H1 (cell line): ENCODE measurements around the gene SLC44A1. TPM values are rescaled to one million over a fixed set of nuclear protein-coding genes. Genes with fewer than 3 reads are reported as not detected.

Experiments
- CTCF ChIA-PET: fragments of 300-600 bp; sonication (Branson Sonifier 250); formaldehyde crosslinking; loops from one replicate; lab custom pipeline; 2021; ENCODE audit not compliant: partially characterized antibody; lab: Charles Lee
- POLR2A ChIA-PET: fragments of 300-600 bp; sonication (Branson Sonifier 250); formaldehyde crosslinking; loops from one replicate; lab custom pipeline; 2021; ENCODE audit warnings: inconsistent platforms; ENCODE audit not compliant: partially characterized antibody; lab: Charles Lee
- DNase-seq, 2 experiments: peaks; one replicate each; pipeline versions ENCODE4 v3.0.0 to v3.0.0-alpha.2; 2010 to 2022; ENCODE audit warnings: low spot score in 2 of 2, low read depth in 1 of 2, mixed read lengths in 1 of 2
- FAIRE-seq: peaks from 2 replicates; lab custom pipeline; 2011; peaks lifted over from hg19 to GRCh38; lab: Jason Lieb, UNC
- H2AFZ ChIP-seq: 2 replicates; pipeline ENCODE4 v1.8.1; 2012; ENCODE audit warnings: low read length, inconsistent platforms
- H2AK5ac ChIP-seq: 2 replicates; pipeline ENCODE4 v1.6.1; 2013; ENCODE audit warnings: low read depth, low read length
- H2BK120ac ChIP-seq: replicated peaks from 2 replicates; pipeline ENCODE3; 2013; ENCODE audit warnings: low read depth, low read length, inconsistent platforms
- H2BK12ac ChIP-seq: 2 replicates; pipeline ENCODE4 v1.6.1; 2013; ENCODE audit warnings: low read depth, low read length
- H2BK15ac ChIP-seq: 2 replicates; pipeline ENCODE4 v1.6.1; 2013; ENCODE audit warnings: low read length
- H2BK20ac ChIP-seq: 2 replicates; pipeline ENCODE4 v1.6.1; 2013; ENCODE audit warnings: low read length
- H2BK5ac ChIP-seq: 2 replicates; pipeline ENCODE4 v1.6.1; 2013; ENCODE audit warnings: low read depth, low read length
- H3K14ac ChIP-seq: 2 replicates; pipeline ENCODE4 v1.6.1; 2013; ENCODE audit warnings: inconsistent platforms; ENCODE audit not compliant: insufficient read length
- H3K18ac ChIP-seq: 2 replicates; pipeline ENCODE4 v1.6.1; 2013; ENCODE audit warnings: low read length; ENCODE audit errors: extremely low read depth
- H3K23ac ChIP-seq: 2 replicates; pipeline ENCODE4 v1.6.1; 2013; ENCODE audit warnings: inconsistent platforms; ENCODE audit not compliant: insufficient read length
- H3K23me2 ChIP-seq: 2 replicates; pipeline ENCODE4 v1.6.1; 2013; ENCODE audit warnings: low read depth, low read length
- H3K27ac ChIP-seq: 2 replicates; pipeline ENCODE4 v1.6.1; 2011; ENCODE audit warnings: low read depth, low read length, inconsistent platforms
- H3K27me3 ChIP-seq, 4 experiments: replicated peaks in 1 of 4; 1 replicate in 1 of 4; 2 replicates in 3 of 4; pipeline versions ENCODE4 v1.6.1 to v1.8.1; 2011 to 2013; ENCODE audit warnings: low read length in 3 of 4, mild to moderate bottlenecking in 3 of 4, inconsistent platforms in 2 of 4, mixed read lengths in 2 of 4, moderate library complexity in 1 of 4; ENCODE audit not compliant: control insufficient read depth in 3 of 4, insufficient read depth in 3 of 4; ENCODE audit errors: extremely low read depth in 1 of 4
- H3K36me3 ChIP-seq, 4 experiments: 2 replicates each; pipeline versions ENCODE4 v1.6.1 to v1.8.1; 2011 to 2013; ENCODE audit warnings: mild to moderate bottlenecking in 4 of 4, low read length in 3 of 4, moderate library complexity in 2 of 4, control low read depth in 1 of 4, inconsistent platforms in 1 of 4; ENCODE audit not compliant: insufficient read depth in 4 of 4, control insufficient read depth in 2 of 4
- H3K4ac ChIP-seq: replicated peaks from 2 replicates; pipeline ENCODE3; 2013; ENCODE audit warnings: low read length, low read depth, mixed read lengths, inconsistent platforms; ENCODE audit not compliant: insufficient read length
- H3K4me1 ChIP-seq, 4 experiments: replicated peaks in 1 of 4; 1 replicate in 1 of 4; 2 replicates in 3 of 4; pipeline versions ENCODE4 v1.6.1 to v1.8.1; 2011 to 2013; ENCODE audit warnings: low read length in 3 of 4, inconsistent platforms in 2 of 4, mixed read lengths in 1 of 4; ENCODE audit not compliant: insufficient read depth in 4 of 4, control insufficient read depth in 3 of 4
- H3K4me2 ChIP-seq, 2 experiments: 2 replicates each; pipeline versions ENCODE4 v1.6.1 to v1.8.1; 2011 to 2013; ENCODE audit warnings: low read depth in 2 of 2, low read length in 2 of 2, control low read depth in 1 of 2, inconsistent platforms in 1 of 2, mild to moderate bottlenecking in 1 of 2; ENCODE audit not compliant: insufficient read depth in 1 of 2
- H3K4me3 ChIP-seq, 4 experiments: fragments of 200-600, 300-600 bp in 1 of 4; sonication (generic), shearing (Covaris generic), sonication (Bioruptor Twin) in 1 of 4; 2 replicates each; pipeline versions ENCODE4 v1.5.1 to v1.8.1; 2011 to 2016; ENCODE audit warnings: low read length in 4 of 4, low read depth in 3 of 4, control low read depth in 2 of 4, inconsistent platforms in 2 of 4, mild to moderate bottlenecking in 2 of 4, mixed read lengths in 1 of 4, moderate library complexity in 1 of 4; ENCODE audit not compliant: insufficient read depth in 2 of 4; ENCODE audit errors: extremely low read depth in 1 of 4
- H3K56ac ChIP-seq: replicated peaks from 2 replicates; pipeline ENCODE3; 2013; ENCODE audit warnings: low read depth, mild to moderate bottlenecking, mixed read lengths, low read length, inconsistent platforms; ENCODE audit not compliant: insufficient read length
- H3K79me1 ChIP-seq: 2 replicates; pipeline ENCODE4 v1.6.1; 2013; ENCODE audit warnings: low read depth, low read length, control low read depth
- H3K79me2 ChIP-seq, 2 experiments: 2 replicates each; pipeline versions ENCODE4 v1.6.1 to v1.8.1; 2012 to 2013; ENCODE audit warnings: low read length in 2 of 2, mild to moderate bottlenecking in 2 of 2, inconsistent platforms in 1 of 2; ENCODE audit not compliant: insufficient read depth in 2 of 2, control insufficient read depth in 1 of 2
- H3K9ac ChIP-seq, 4 experiments: replicated peaks in 1 of 4; 1 replicate in 1 of 4; 2 replicates in 3 of 4; pipeline versions ENCODE4 v1.6.1 to v1.8.1; 2011 to 2013; ENCODE audit warnings: low read depth in 3 of 4, low read length in 3 of 4, control low read depth in 2 of 4, mild to moderate bottlenecking in 2 of 4, moderate library complexity in 2 of 4, inconsistent platforms in 1 of 4; ENCODE audit errors: extremely low read depth in 1 of 4
- H3K9me3 ChIP-seq, 2 experiments: 2 replicates each; pipeline versions ENCODE4 v1.6.1 to v1.8.1; 2012 to 2013; ENCODE audit warnings: mild to moderate bottlenecking in 2 of 2, moderate library complexity in 2 of 2, control low read depth in 1 of 2, inconsistent platforms in 1 of 2, low read depth in 1 of 2, low read length in 1 of 2, mixed read lengths in 1 of 2; ENCODE audit not compliant: insufficient read depth in 2 of 2
- H4K20me1 ChIP-seq, 2 experiments: replicated peaks in 1 of 2; 2 replicates each; pipeline versions ENCODE3 to v1.8.1; 2011 to 2013; ENCODE audit warnings: inconsistent platforms in 2 of 2, low read length in 2 of 2, mild to moderate bottlenecking in 1 of 2; ENCODE audit not compliant: insufficient read depth in 2 of 2, control insufficient read depth in 1 of 2
- H4K5ac ChIP-seq: 2 replicates; pipeline ENCODE4 v1.6.1; 2013; ENCODE audit warnings: low read length, low read depth, mixed read lengths, inconsistent platforms; ENCODE audit not compliant: insufficient read length
- H4K8ac ChIP-seq: 2 replicates; pipeline ENCODE4 v1.8.0; 2013; ENCODE audit warnings: mild to moderate bottlenecking, moderate library complexity, low read length, inconsistent platforms; ENCODE audit not compliant: insufficient read depth; ENCODE audit errors: extremely low read depth
- H4K91ac ChIP-seq: replicated peaks from 2 replicates; pipeline ENCODE3; 2013; ENCODE audit warnings: low read length, mixed read lengths, inconsistent platforms; ENCODE audit not compliant: insufficient read length
- CHD2 ChIP-seq: IDR thresholded peaks from 2 replicates; pipeline ENCODE4 v1.6.1; 2012; ENCODE audit warnings: low read length, improper control_type of control experiment
- TAF7 ChIP-seq: optimal IDR thresholded peaks from 2 replicates; pipeline ENCODE3; 2011; ENCODE audit warnings: low read depth, mild to moderate bottlenecking, inconsistent platforms, low read length, moderate library complexity, borderline replicate concordance
- YY1 ChIP-seq: IDR thresholded peaks from 2 replicates; pipeline ENCODE4 v1.6.1; 2011; ENCODE audit warnings: low read depth, mild to moderate bottlenecking, low read length
- WGBS, 2 experiments: shearing (Covaris generic) in 1 of 2; methylation state at CpG; one replicate each; pipeline versions ENCODE4 v1.1.6 to v1.1.7; 2013 to 2015; ENCODE audit warnings: low lambda C conversion rate in 2 of 2, mixed read lengths in 2 of 2, inconsistent platforms in 1 of 2, low coverage in 1 of 2, missing lambda C conversion rate in 1 of 2; ENCODE audit not compliant: insufficient replicate concordance in 2 of 2, insufficient coverage in 1 of 2, insufficient read length in 1 of 2; ENCODE audit errors: extremely low coverage in 1 of 2, missing lambda C conversion rate in 1 of 2; 5-methylcytosine and 5-hydroxymethylcytosine counted together
- polyA plus RNA-seq, 7 experiments: library from polyadenylated mRNA; depleted of rRNA in 3 of 7; stranded (reverse) in 5 of 7; unstranded in 2 of 7; fragments of >200 nt in 5 of 7; fragments of 200-250 nt in 2 of 7; gene quantifications; 1 replicate in 5 of 7; 2 replicates in 1 of 7; 4 replicates in 1 of 7; pipeline versions ENCODE4 v1.2.1 to v1.2.3, GENCODE V29; 2011 to 2013; ENCODE audit warnings: missing spikeins in 2 of 7, mixed read lengths in 2 of 7
- total RNA-seq: library from RNA; stranded (reverse); fragmentation: NEBNext Ultra II Directional; extraction: Animal tissue kit (Norgen Biotek cat#: 25700); gene quantifications from 2 replicates; pipeline ENCODE4 v1.2.1, GENCODE V29; 2021

SLC44A1 gene
- total and polyA plus RNA-seq, 2 of the 8 experiments (the other 6 are each of a cell fraction or from before 2014, with no cell fraction given): 30.5 to 71.2 TPM

DNA sequence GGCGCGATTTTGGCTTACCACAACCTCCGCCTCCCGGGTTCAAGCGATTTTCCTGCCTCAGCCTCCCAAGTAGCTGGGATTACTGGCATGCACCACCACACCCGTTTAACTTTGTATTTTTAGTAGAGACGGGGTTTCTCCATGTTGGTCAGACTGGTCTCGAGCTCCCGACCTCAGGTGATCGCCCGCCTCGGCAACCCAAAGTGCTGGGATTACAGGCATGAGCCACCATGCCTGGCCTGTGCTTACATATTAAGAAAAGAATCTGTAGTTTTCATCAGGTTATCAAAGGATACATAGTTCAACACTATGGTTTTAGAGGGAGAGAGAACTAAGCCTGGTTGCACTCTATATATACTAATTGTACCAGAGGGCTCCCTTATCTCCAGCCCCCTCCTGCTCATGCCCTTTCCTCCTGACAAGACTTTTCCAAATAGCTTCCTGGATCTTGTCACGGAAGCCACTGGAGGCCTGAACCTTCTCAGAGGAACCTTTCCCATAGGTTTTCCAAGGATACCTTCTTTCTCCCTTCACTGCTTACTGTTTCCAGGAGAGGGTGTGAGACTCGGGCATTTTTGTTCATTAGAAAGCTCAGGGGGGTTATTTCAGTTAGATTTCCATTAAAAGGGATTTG lies 53.1 kb downstream of the SLC44A1 start:
- Histone ChIP-seq H2BK12ac (peak overlapping the region; percentile 69; the same call in 1 of the 2 replicates), H3K4ac (peak overlapping the region; percentile 11), H3K9me3 (no peaks in the 10 kb centered on the region), H3K36me3 (peaks cover 4 to 20% (median 12%) of the 10 kb centered on the region in 4 experiments; a peak in 6 of 8 replicates), H2BK20ac (no peak overlapping the region), H2AFZ (no peak overlapping the region), H3K18ac (no peak overlapping the region; the same call in 1 of the 2 replicates), H4K20me1 (no peaks in the 10 kb centered on the region), H3K4me2 (peak overlapping the region in 1 of 2 experiments; percentile 20; a peak in 1 of 4 replicates), H3K79me2 (peaks cover 0 to 66% of the 10 kb centered on the region in 2 experiments; a peak in 3 of 4 replicates), H2BK15ac (no peak overlapping the region), H3K14ac (no peak overlapping the region), H4K5ac (peak overlapping the region; percentile 47), H3K27ac (peak overlapping the region; percentile 58; the same call in 1 of the 2 replicates), H3K79me1 (peaks cover 2% of the 10 kb centered on the region; the same call in 1 of the 2 replicates), H4K91ac (peak overlapping the region; percentile 37), H3K9ac (no peak overlapping the region), H3K23me2 (no peaks in the 10 kb centered on the region), H3K23ac (no peak overlapping the region), H2BK120ac (no peak overlapping the region), H2BK5ac (peak overlapping the region; percentile 64; the same call in 1 of the 2 replicates), H3K27me3 (no peaks in the 10 kb centered on the region), H2AK5ac (peak overlapping the region; percentile 69), H4K8ac (no peak overlapping the region), H3K4me1 (peaks cover 0 to 28% (median 15%) of the 10 kb centered on the region in 4 experiments; a peak in 6 of 7 replicates), H3K56ac (no peak overlapping the region), H3K4me3 (peak overlapping the region in 1 of 4 experiments; percentile 2; a peak in 1 of 8 replicates)
- FAIRE-seq: no peak
- DNase-seq: no peak
- ChIA-PET CTCF (interaction anchor here (0.6 to 1.2 kb wide), 3 partner anchors 10 to 398 kb away, joined by 3 to 4 read pairs (median 3); no protein-coding TSS in a partner anchor), POLR2A (interaction anchor here (0.6 to 4.2 kb wide), 8 partner anchors 9 to 128 kb away, joined by 3 to 16 read pairs (median 6); partner anchors contain the start of gene SLC44A1)
- 80% methylated on average over 14 of the region's 14 CpGs; no CpG with 5 or more reads in 1 of the 2 experiments for whole genome bisulfite sequencing, 2 experiments
- TF ChIP-seq CHD2: no peak
- no peak for TF ChIP-seq YY1
- TF ChIP-seq TAF7: no peak
